SK-N-SH (cell line): ENCODE measurements around the gene IFT27. TPM values are rescaled to one million over a fixed set of nuclear protein-coding genes. Genes with fewer than 3 reads are reported as not detected.

Experiments
- CTCF ChIA-PET: fragments of 300-600, 350-600 bp; formaldehyde crosslinking; extraction: SDS; loops from one replicate; lab custom pipeline; 2021; lab: Yijun Ruan, JAX
- POLR2A ChIA-PET: fragments of 350-600 bp; sonication (Branson Sonifier 250); formaldehyde crosslinking; extraction: SDS; loops from one replicate; lab custom pipeline; 2020; ENCODE audit warnings: antibody characterized with exemption, inconsistent platforms; lab: Yijun Ruan, JAX
- DNase-seq: peaks from one replicate; pipeline ENCODE4 v3.0.0; 2012
- H2AFZ ChIP-seq: fragments of 200-600 bp; sonication (generic); 2 replicates; pipeline ENCODE4 v1.8.1; 2016; ENCODE audit warnings: antibody characterized with exemption, mild to moderate bottlenecking, low read depth
- H3F3A ChIP-seq: fragments of 200-600 bp; sonication (generic); replicated peaks from 2 replicates; pipeline ENCODE3; 2016; ENCODE audit warnings: antibody characterized with exemption, mild to moderate bottlenecking; ENCODE audit not compliant: insufficient read depth
- H3K27ac ChIP-seq, 2 experiments: fragments of 200-500 bp in 1 of 2; fragments of 200-600 bp in 1 of 2; sonication (Bioruptor generic) in 1 of 2; sonication (generic), shearing (Covaris generic) in 1 of 2; 2 replicates each; pipeline versions ENCODE4 v1.5.1 to v1.6.1; 2014 to 2016; ENCODE audit warnings: low read depth in 2 of 2, inconsistent platforms in 1 of 2, low read length in 1 of 2, mild to moderate bottlenecking in 1 of 2, mixed read lengths in 1 of 2
- H3K27me3 ChIP-seq: fragments of 200-600 bp; sonication (generic), shearing (Covaris generic); 2 replicates; pipeline ENCODE4 v1.6.1; 2016; ENCODE audit warnings: mixed run types; ENCODE audit not compliant: insufficient read depth
- H3K36me3 ChIP-seq, 2 experiments: fragments of 200-500 bp in 1 of 2; fragments of 200-600 bp in 1 of 2; sonication (Bioruptor generic) in 1 of 2; sonication (generic) in 1 of 2; replicated peaks in 1 of 2; 2 replicates each; pipeline versions ENCODE3 to v1.5.1; 2014 to 2016; ENCODE audit warnings: low read length in 1 of 2, mild to moderate bottlenecking in 1 of 2; ENCODE audit not compliant: insufficient read depth in 2 of 2, control insufficient read depth in 1 of 2
- H3K4me1 ChIP-seq, 2 experiments: fragments of 200-500 bp in 1 of 2; fragments of 200-600 bp in 1 of 2; sonication (Bioruptor generic) in 1 of 2; sonication (generic), shearing (Covaris generic) in 1 of 2; 2 replicates each; pipeline versions ENCODE4 v1.5.1 to v1.6.1; 2014 to 2016; ENCODE audit warnings: low read depth in 1 of 2, low read length in 1 of 2, mixed run types in 1 of 2; ENCODE audit not compliant: insufficient read depth in 2 of 2, control insufficient read depth in 1 of 2
- H3K4me2 ChIP-seq: fragments of 200-600 bp; sonication (generic), shearing (Covaris generic); 2 replicates; pipeline ENCODE4 v1.6.1; 2017; ENCODE audit warnings: mixed run types
- H3K4me3 ChIP-seq, 2 experiments: fragments of 200-500 bp in 1 of 2; fragments of 200-600 bp in 1 of 2; sonication (Bioruptor generic) in 1 of 2; sonication (generic), shearing (Covaris generic) in 1 of 2; 2 replicates each; pipeline versions ENCODE4 v1.5.1 to v1.8.1; 2014 to 2016; ENCODE audit warnings: low read depth in 2 of 2, inconsistent platforms in 1 of 2, low read length in 1 of 2, mild to moderate bottlenecking in 1 of 2, mixed read lengths in 1 of 2, moderate library complexity in 1 of 2
- H3K79me2 ChIP-seq: fragments of 200-600 bp; sonication (generic); 2 replicates; pipeline ENCODE4 v1.8.1; 2017; ENCODE audit warnings: mild to moderate bottlenecking; ENCODE audit not compliant: insufficient read depth
- H3K9ac ChIP-seq: fragments of 200-600 bp; sonication (generic); 2 replicates; pipeline ENCODE4 v1.6.1; 2017; ENCODE audit warnings: mixed run types
- H3K9me2 ChIP-seq: fragments of 200-600 bp; sonication (generic); 2 replicates; pipeline ENCODE4 v1.6.1; 2017; ENCODE audit warnings: mixed run types
- H3K9me3 ChIP-seq: fragments of 200-600 bp; sonication (generic); 2 replicates; pipeline ENCODE4 v1.6.1; 2017; ENCODE audit warnings: mixed run types, mild to moderate bottlenecking, moderate library complexity
- H4K20me1 ChIP-seq: fragments of 200-600 bp; sonication (generic); 2 replicates; pipeline ENCODE4 v1.6.1; 2017; ENCODE audit warnings: mild to moderate bottlenecking, mixed run types; ENCODE audit not compliant: insufficient read depth
- ELF1 ChIP-seq: IDR thresholded peaks from 2 replicates; pipeline ENCODE4 v1.4.0; 2012
- FOSL2 ChIP-seq: IDR thresholded peaks from 2 replicates; pipeline ENCODE4 v1.4.0; 2012; ENCODE audit warnings: low read depth, mild to moderate bottlenecking, moderate library complexity, borderline replicate concordance
- FOXJ3 ChIP-seq: sonication (generic); formaldehyde crosslinking; IDR thresholded peaks from 2 replicates; pipeline ENCODE4 v1.5.1; 2020; ENCODE audit warnings: mild to moderate bottlenecking, missing genetic modification reagents
- GABPA ChIP-seq: IDR thresholded peaks from 2 replicates; pipeline ENCODE4 v1.4.0; 2012; ENCODE audit warnings: low read depth, mild to moderate bottlenecking
- JUND ChIP-seq: IDR thresholded peaks from 2 replicates; pipeline ENCODE4 v1.4.0; 2012
- MEF2A ChIP-seq: IDR thresholded peaks from 2 replicates; pipeline ENCODE4 v1.4.0; 2012; ENCODE audit warnings: low read depth, borderline replicate concordance
- RAD21 ChIP-seq: IDR thresholded peaks from 2 replicates; pipeline ENCODE4 v1.6.1; 2012; ENCODE audit warnings: mild to moderate bottlenecking, low read length
- REST ChIP-seq: IDR thresholded peaks from 2 replicates; pipeline ENCODE4 v1.6.1; 2012; ENCODE audit warnings: mild to moderate bottlenecking, low read depth, low read length, moderate library complexity
- RFX5 ChIP-seq: IDR thresholded peaks from 2 replicates; pipeline ENCODE4 v1.6.1; 2012; ENCODE audit warnings: mild to moderate bottlenecking, improper control_type of control experiment, low read length
- SMC3 ChIP-seq: IDR thresholded peaks from 2 replicates; pipeline ENCODE4 v1.6.1; 2012; ENCODE audit warnings: low read depth, low read length, improper control_type of control experiment
- TAF1 ChIP-seq: IDR thresholded peaks from 2 replicates; pipeline ENCODE4 v1.6.1; 2012; ENCODE audit warnings: low read depth, mild to moderate bottlenecking, low read length, moderate library complexity, borderline replicate concordance
- TEAD4 ChIP-seq: IDR thresholded peaks from 2 replicates; pipeline ENCODE4 v1.4.0; 2012; ENCODE audit warnings: mild to moderate bottlenecking, borderline replicate concordance; ENCODE audit not compliant: insufficient read depth
- USF1 ChIP-seq: IDR thresholded peaks from 2 replicates; pipeline ENCODE4 v1.4.0; 2012; ENCODE audit warnings: low read depth, borderline replicate concordance
- USF2 ChIP-seq: fragments of 150-350 bp; IDR thresholded peaks from 2 replicates; pipeline ENCODE4 v1.6.1; 2017; ENCODE audit warnings: antibody characterized with exemption, low read length, low read depth, borderline replicate concordance
- YY1 ChIP-seq: IDR thresholded peaks from 2 replicates; pipeline ENCODE4 v1.4.0; 2012; ENCODE audit warnings: low read depth, mild to moderate bottlenecking
- whole genome bisulfite sequencing: methylation state at CpG from one replicate; pipeline ENCODE4 v1.1.6; 2017; ENCODE audit warnings: low lambda C conversion rate; 5-methylcytosine and 5-hydroxymethylcytosine counted together
- polyA plus RNA-seq, 3 experiments: library from polyadenylated mRNA; depleted of rRNA; stranded (reverse); fragments of >200 nt; gene quantifications; 2 replicates each; pipeline ENCODE4 v1.2.3, GENCODE V29; 2012

The IFT27 gene
- polyA plus RNA-seq, 1 of the 3 experiments (the other 2 are of a cell fraction) = 29.4 TPM

GRCh38 chr22:36765131-36765942, 10.6 kb downstream of the IFT27 start (continued):
- no peak for TF ChIP-seq REST
- TF ChIP-seq JUND = no peak
- no peak for TF ChIP-seq RAD21
- TF ChIP-seq TAF1 = no peak
- TF ChIP-seq USF2 = no peak
- no peak for TF ChIP-seq MEF2A
- no peak for TF ChIP-seq ELF1
- TF ChIP-seq SMC3 = no peak
- TF ChIP-seq FOSL2 = no peak
- TF ChIP-seq, all 33 proteins: peak for 0

- DNase-seq = no peak
- Histone ChIP-seq H2AFZ (no peak overlapping the region), H3K9me2 (no peaks in the 10 kb centered on the region), H3K36me3 (peaks cover 0 to 25% of the 10 kb centered on the region in 2 experiments), H3K9ac (no peak overlapping the region), H3K9me3 (no peaks in the 10 kb centered on the region), H3K79me2 (no peaks in the 10 kb centered on the region), H3K4me3 (no peak overlapping the region), H3K27ac (no peak overlapping the region), H4K20me1 (no peaks in the 10 kb centered on the region), H3F3A (no peaks in the 10 kb centered on the region), H3K4me2 (no peak overlapping the region), H3K4me1 (no peaks in the 10 kb centered on the region), H3K27me3 (no peaks in the 10 kb centered on the region)
- POLR2A ChIA-PET = no interaction called here
- CTCF ChIA-PET = interaction anchor here (1.4 kb wide), 1 partner anchor 17 kb away, joined by 4 read pairs; no protein-coding TSS in a partner anchor
- TF ChIP-seq TEAD4 (no peak), YY1 (no peak), USF2 (no peak), USF1 (no peak), JUND (no peak), FOXJ3 (CRISPR knock-in tag) (no peak), GABPA (no peak), RFX5 (no peak)
- TF ChIP-seq, all 33 proteins: peak for 0
- WGBS = 92% methylated on average over 3 of the region's 6 CpGs
Observed at GRCh38 chr22:36764641-36765040, 11.3 kb downstream of the IFT27 start.
